ENCODE data around the gene GAS7. TPM values are rescaled to one million over a fixed set of nuclear protein-coding genes. Genes with fewer than 3 reads are reported as not detected.

Gene GAS7
- total and polyA plus RNA-seq, 8 donors: 4.1 to 185 (median 30.5) TPM

- WGBS, 5 donors: 74 to 81% (median 79%) methylated on average over 13 of the region's 13 CpGs
- TF ChIP-seq CTCF (IDR thresholded peaks at IDR 0.05) (no peak), POLR2AphosphoS5 (IDR thresholded peaks at IDR 0.05) (no peak), EP300 (IDR thresholded peaks at IDR 0.05) (no peak), POLR2A (IDR thresholded peaks at IDR 0.05) (no peak)
- Histone ChIP-seq H3K4me1 (peaks cover 0 to 20% (median 9%) of the 10 kb centered on the region in 4 donors), H3K27ac (no peak overlapping the region), H3K9me3 (peaks cover 0 to 3% (median 0%) of the 10 kb centered on the region in 4 donors), H3K4me3 (no peak overlapping the region), H3K36me3 (no peaks in the 10 kb centered on the region), H3K27me3 (peaks cover 0 to 5% (median 0%) of the 10 kb centered on the region in 3 donors)
- no peak for DNase-seq
- intact Hi-C loops (cut with DNase I; ENCODE audit: low total_unique reads): no loop called here
Observed at GRCh38 chr17:9897372-9897968, 300.9 kb downstream of the GAS7 start.

GRCh38 chr17:9895923-9896322, 302.5 kb downstream of the GAS7 start:
- peaks cover 0 to 15% (median 6%) of the 10 kb centered on the region in 4 donors for H3K4me1 ChIP-seq
- H3K36me3 ChIP-seq: no peaks in the 10 kb centered on the region
- DNase-seq: no peak
- H3K4me3 ChIP-seq: no peak overlapping the region
- H3K27ac ChIP-seq: no peak overlapping the region
- peaks cover 0 to 5% (median 0%) of the 10 kb centered on the region in 3 donors for H3K27me3 ChIP-seq
- H3K9me3 ChIP-seq: peaks cover 0 to 3% (median 0%) of the 10 kb centered on the region in 4 donors
- intact Hi-C loops (cut with DNase I; ENCODE audit: low total_unique reads): no loop called here
- TF ChIP-seq POLR2AphosphoS5 (IDR thresholded peaks at IDR 0.05): no peak
- no peak for TF ChIP-seq EP300 (IDR thresholded peaks at IDR 0.05)
- no peak for TF ChIP-seq POLR2A (IDR thresholded peaks at IDR 0.05)
- no peak for TF ChIP-seq CTCF (IDR thresholded peaks at IDR 0.05)

GRCh38 chr17:9894231-9894630, 304.2 kb downstream of the GAS7 start:
- Histone ChIP-seq H3K27me3 (peaks cover 0 to 5% (median 0%) of the 10 kb centered on the region in 3 donors), H3K4me3 (no peak overlapping the region), H3K9me3 (peaks cover 0 to 3% (median 0%) of the 10 kb centered on the region in 4 donors), H3K27ac (no peak overlapping the region), H3K36me3 (no peaks in the 10 kb centered on the region), H3K4me1 (peaks cover 0 to under 1% (median 0%) of the 10 kb centered on the region in 4 donors)
- no peak for TF ChIP-seq POLR2A (IDR thresholded peaks at IDR 0.05)
- intact Hi-C loops (cut with DNase I; ENCODE audit: low total_unique reads): no loop called here
- WGBS, 5 donors: 86 to 97% (median 92%) methylated on average over 3 of the region's 3 CpGs
- no peak for DNase-seq

DNA sequence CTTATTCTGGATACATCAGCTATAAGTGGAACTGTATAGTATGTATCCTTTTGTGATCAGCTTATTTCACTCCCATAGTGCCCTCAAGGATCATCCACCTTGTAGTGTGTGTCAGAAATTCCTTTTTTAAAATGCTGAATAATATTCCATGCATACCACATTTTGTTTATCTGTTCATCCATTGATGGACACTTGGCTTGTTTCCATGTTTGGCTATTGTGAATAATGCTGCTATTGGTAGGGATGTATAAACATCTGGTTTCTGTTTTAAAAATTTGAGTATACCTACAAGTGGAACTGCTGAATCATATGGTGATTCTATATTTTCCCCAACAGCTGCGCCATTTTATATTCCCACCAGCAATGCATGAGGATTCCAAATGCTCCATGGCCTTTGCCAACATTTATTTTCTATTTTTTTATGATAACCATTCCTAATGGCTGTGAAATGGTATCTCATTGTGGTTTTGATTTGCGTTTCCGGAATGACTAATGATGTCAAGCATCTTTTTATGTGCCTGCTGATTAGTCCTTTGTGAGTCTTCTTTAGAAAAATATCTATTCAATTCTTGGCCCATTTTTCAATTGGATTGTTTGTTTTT, 304.9 kb downstream of the GAS7 start:
- Histone ChIP-seq H3K27me3 (peaks cover 0 to 5% (median 0%) of the 10 kb centered on the region in 3 donors), H3K4me1 (no peaks in the 10 kb centered on the region), H3K4me3 (no peak overlapping the region), H3K9me3 (peaks cover 0 to 3% (median 0%) of the 10 kb centered on the region in 4 donors), H3K36me3 (no peaks in the 10 kb centered on the region), H3K27ac (no peak overlapping the region)
- intact Hi-C loops (cut with DNase I; ENCODE audit: low total_unique reads): no loop called here
- DNase-seq: no peak
- WGBS, 5 donors: 58 to 84% (median 73%) methylated on average over 3 of the region's 3 CpGs
- no peak for TF ChIP-seq EP300 (IDR thresholded peaks at IDR 0.05)
- TF ChIP-seq POLR2AphosphoS5 (IDR thresholded peaks at IDR 0.05): no peak
- TF ChIP-seq POLR2A (IDR thresholded peaks at IDR 0.05): no peak
- TF ChIP-seq CTCF (IDR thresholded peaks at IDR 0.05): no peak

- Histone ChIP-seq H3K4me3 (no peak overlapping the region), H3K9me3 (peaks cover 0 to 3% (median 0%) of the 10 kb centered on the region in 4 donors), H3K36me3 (no peaks in the 10 kb centered on the region), H3K27me3 (peaks cover 0 to 1% (median 0%) of the 10 kb centered on the region in 3 donors), H3K4me1 (no peaks in the 10 kb centered on the region), H3K27ac (no peak overlapping the region)
- TF ChIP-seq CTCF (IDR thresholded peaks at IDR 0.05) (peak in 2 of 7 experiments; percentile 24 to 26), POLR2AphosphoS5 (IDR thresholded peaks at IDR 0.05) (no peak)
- no peak for DNase-seq
- intact Hi-C loops (cut with DNase I; ENCODE audit: low total_unique reads): no loop called here
- 12 to 29% (median 22%) methylated on average over 2 of the region's 2 CpGs for WGBS, 5 donors
Observed at GRCh38 chr17:9890124-9890523, 308.3 kb downstream of the GAS7 start.

All from stomach (tissue), 9 donors.